HG03280 (cell line): ENCODE data around the gene MRPS23.
"Not testable (repeated sequence)": the region's sequence is repeated elsewhere in the genome, so short reads cannot be mapped to it uniquely, and the experiment has no call there.

Experiments used
- ATAC-seq: cut with Tn5 transposase; IDR thresholded peaks from one replicate; pipeline ENCODE4 v1.9.1; 2021; ENCODE audit warnings: mild to moderate bottlenecking, moderate library complexity; ENCODE audit not compliant: unreplicated experiment

The MRPS23 gene

GRCh38 chr17:57864273-57864672, 14.4 kb upstream of the MRPS23 start:
- no peak for ATAC-seq

DNA sequence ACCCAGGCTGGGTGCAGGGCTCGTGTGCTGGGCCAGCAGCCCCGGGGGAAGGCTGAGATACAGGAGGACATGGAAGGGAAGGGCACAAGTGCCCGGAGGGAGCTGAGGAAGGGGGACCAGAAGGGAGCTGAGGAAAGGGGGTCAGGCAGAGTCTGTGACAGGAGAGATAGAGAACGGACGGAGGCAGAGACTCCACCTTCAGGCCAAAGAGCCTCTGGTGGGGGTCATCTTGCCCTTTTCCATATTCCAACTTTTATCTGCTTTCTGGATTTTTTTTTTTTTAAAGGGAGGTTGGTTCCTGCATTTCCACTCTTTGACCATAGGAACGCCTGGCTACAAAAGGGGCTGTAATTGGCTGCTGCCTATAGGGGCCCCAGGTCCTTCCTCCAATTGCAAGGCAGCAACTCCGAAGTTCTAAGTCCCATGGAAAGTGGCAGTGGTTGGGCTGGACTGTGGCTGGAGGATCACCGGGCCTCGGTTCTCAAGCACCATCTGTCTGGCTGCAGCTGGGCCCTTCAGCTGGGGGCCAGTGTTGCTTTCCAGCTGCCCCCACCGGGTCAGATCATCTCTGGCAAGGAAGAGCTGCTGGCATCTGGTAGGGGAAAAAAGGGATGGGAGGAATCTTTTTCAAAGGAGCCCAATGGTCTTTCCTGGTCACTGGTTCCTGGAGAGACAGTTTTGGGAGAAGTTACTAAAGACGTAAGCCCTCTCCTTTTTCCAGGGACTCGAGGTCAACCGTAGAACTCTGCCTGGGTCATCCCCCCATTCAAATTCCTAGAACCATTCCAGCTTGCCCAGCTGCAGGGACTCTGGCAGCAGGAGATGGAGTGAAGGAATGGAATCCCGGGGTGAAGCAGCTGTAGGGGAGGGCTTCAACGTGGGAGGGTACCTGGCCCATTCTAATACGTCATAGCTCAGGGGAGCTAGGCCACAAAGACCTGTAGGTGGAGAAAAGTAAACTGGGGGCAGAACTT, 13.1 kb upstream of the MRPS23 start:
- ATAC-seq = no peak

GRCh38 chr17:57861790-57862693, 12.2 kb upstream of the MRPS23 start:
- ATAC-seq = no peak

DNA sequence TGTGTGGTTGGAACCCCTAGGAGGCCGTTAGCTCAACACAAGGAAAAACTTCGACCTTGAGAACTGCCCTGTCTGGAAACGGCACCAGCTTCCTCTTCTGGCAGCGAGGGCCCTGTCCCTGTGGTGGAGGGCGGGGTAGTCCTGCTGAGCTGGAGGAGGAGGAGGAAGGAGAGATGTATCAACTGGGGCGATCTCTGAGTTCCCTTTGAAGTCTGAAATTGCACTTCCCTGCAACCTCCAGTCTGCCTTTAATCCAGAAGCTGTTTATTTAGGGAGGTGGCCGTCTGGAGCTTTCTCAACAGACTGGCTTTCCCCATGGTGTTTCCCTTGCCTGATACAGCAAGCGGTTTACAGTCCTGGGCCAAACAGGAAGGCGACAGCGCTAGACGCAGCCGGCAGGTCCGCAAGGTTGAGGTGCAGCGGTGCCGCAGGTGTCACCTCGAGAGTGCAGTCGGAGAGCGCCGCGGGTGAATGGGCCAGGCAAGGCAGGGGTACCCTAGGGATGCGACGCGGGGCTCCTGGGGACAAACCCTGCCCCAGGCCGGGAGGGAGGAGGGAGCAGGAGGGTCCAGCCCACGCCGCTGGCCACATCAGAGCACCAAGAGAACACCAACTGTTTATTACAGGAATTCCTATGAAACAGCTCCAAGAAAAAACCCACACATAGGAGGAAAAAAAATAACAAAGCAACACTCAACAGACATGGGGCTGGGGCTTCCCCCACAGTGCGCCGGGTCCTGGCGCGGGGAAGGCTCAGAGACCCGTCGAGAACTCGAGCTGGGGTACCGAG, 11.4 kb upstream of the MRPS23 start:
- no peak for ATAC-seq

DNA sequence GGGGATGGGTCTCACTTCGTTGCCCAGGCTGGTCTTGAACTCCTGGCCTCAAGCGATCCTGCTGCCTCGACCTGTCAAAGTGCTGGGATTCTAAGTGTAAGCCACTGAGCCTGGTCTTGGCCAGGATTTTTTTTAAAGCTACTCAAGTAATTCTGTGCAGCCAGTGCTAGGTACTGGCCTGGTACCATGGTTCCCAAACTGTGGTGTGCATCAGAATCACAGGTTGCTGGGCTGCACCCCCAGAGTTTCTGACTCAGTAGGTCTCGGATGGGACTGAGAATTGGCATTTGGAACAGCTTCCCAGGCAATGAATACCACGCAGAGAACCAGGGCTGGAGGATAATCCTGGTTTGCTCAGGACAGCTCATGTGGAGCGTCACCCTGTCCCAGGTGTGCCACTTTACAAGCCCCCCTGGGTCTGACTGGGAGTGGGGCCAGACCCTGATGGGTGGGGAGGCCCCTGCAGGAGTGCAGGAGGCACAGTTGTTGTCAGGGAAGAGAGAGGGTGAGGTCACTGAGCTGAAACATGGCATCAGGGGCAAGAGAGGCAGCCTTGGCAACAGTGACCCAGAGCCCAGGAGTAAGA, 10.7 kb upstream of the MRPS23 start:
- ATAC-seq = no peak

DNA sequence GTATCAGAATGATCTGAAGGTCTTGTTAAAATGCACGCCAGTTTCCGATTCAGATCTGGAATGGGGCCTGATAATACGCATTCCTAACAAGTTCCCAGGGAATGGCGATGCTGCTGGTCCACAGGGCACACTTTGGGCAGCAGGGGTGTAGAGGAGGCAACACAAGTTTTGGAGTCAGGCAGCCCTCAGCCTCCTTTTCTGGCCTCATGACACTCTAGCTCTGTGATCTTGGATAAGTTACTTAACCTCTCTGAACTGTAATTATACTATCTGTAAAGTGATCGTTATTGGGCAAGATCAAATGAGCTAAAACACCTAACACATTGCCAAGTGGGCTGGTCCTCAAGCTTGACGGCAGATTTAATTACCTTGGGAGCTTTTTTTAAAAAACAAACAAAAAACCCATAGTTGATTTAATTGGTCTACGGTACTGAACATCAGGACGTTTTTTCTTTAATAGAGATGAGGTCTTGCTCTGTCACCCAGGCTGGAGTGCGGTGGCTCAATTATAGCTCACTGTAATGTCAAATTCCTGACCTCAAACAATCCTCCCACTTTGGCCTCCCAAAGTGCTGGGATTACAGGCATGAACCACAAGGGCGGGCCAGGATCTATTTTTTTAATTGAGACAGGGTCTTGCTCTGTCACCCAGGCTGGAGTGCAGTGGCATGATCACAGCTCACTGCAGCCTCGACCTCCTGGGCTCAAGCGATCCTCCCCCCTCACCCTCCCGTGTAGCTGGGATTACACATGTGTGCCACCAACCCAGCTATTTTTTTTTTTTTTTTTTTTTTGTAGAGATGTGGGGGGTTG, 10.0 kb upstream of the MRPS23 start:
- ATAC-seq = no peak

GRCh38 chr17:57858838-57859237, 9.0 kb upstream of the MRPS23 start:
- no peak for ATAC-seq

- ATAC-seq = no peak
These were observed 7.2 kb upstream of the MRPS23 start for GRCh38 chr17:57856792-57857620.

DNA sequence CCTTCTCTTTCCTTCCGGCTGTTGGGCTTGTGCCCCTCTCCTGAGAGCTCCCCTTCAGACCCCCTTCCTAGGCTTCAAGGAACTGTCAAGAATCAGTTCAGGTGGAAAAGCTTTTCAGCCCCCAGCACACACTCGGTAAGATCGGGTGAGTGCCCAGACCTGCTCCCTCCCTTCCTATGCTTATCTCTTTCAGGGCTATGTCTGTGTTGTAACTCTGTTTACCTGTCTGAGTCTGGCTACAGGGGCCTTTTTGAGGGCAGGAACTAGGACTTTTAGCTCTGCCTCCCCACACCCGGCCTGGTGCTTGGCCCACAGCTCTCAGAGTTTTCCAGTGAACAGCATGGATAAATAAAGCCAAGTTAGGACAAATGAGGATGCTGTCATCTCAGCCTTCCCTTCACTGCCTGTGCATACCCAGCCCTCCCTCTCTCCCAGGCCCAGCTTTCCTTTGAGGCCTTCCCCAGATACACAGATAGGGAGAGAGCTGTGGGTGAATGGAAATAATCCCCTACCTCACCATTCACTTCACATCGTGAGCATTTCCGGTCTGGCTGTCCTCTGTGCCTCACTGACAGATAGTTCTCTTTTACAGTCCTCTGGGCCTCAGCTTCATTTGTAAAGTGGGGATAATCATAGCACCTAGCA, 5.7 kb upstream of the MRPS23 start:
- ATAC-seq = no peak

- no peak for ATAC-seq
These were observed 3.9 kb upstream of the MRPS23 start for GRCh38 chr17:57853695-57854094.

GRCh38 chr17:57852955-57853328, 3.1 kb upstream of the MRPS23 start:
- ATAC-seq = no peak

DNA sequence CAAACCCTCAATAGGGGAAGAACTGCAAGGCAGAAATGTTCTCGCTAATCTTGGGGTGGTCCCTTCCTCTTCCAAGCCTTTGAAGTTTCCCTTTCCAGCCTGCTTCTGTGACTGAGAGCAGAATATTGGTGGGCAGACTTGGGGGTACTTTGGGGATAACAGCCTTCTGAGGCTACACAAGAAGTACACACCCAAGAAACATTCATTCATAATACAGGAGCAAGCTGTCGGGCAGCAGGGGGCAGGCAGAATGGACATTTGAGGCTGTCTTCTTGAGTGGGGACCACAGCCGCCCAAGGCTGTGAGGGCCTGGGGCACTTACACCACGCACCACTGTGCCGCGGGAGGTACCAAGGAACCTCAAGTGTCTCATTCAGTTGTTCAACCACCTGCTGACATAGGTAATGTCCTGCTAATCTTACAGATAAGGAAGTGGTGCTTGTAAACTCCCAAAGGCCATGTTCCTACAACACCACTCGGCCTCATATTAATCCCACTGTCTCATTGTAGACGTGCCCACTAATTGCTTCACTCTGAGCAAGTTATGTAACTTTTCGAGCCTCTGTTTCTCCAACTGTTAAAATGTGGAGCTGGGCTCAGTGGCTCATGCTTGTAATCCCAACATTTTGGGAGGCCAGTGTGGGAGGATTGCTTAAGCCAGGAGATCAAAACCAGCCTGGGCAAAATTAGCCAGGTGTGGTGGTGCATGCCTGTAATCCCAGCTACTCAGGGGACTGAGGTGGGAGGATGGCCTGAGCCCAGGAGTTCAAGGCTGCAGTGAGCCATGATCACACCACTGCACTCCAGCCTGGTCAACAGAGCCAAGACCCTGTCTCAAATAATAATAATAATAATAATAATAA, 2.5 kb upstream of the MRPS23 start:
- ATAC-seq = no peak

DNA sequence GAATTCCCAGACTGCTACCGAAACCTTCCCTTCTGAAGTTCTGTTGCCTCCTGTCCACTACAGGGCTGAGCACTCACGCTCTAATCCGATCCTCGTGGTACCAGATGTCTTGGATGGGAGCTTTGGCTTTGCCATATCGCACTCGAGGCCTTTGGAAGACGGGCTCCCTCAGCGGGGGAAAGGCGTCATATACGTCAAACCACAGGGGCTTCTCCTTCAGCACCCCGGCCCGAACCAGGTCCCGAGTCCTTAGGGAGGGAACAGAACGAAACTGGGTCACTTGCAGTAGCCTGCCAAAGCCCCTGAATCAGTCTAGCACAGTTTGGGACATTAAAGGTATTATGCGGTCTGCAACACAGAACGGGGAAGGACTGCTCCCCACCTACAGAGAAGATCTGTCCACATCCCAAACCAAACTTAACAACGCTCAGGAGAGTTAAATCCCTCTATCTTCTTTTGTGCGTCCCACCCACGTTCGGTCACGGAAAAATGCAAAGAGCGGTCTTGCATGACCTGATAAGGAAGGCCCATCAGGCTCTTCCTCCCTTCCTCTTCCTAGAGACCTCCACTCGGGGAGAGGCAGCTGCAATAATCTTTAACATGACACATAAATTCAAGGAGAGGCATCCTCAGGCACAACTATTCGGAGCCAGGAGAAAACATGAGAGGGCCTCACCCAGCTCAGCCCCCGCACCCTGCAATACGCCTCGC, 526 bp downstream of the MRPS23 start:
- ATAC-seq = no peak

GRCh38 chr17:57846056-57846945, 3.5 kb downstream of the MRPS23 start:
- not testable (repeated sequence) for ATAC-seq

GRCh38 chr17:57842280-57842679, 7.6 kb downstream of the MRPS23 start:
- ATAC-seq = no peak

DNA sequence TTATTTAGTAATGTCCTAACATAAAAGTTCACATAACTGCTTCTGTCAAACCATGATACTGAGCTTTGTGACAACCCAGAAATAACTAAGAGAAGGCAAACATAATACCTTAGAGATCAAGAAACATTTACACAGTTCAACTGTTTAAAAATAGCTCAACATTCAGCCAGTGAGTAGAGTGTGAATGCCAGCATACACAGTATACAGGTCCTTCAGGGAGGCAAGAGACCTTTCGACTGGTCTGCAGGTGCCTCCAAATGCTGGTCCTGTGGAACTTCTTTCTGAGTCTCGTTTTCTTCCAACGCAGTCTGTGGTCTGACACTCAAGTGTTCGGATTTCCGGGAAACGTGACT, 10.3 kb downstream of the MRPS23 start:
- ATAC-seq = no peak
